ENCODE measurements around the gene ANKRD13A.

DNA sequence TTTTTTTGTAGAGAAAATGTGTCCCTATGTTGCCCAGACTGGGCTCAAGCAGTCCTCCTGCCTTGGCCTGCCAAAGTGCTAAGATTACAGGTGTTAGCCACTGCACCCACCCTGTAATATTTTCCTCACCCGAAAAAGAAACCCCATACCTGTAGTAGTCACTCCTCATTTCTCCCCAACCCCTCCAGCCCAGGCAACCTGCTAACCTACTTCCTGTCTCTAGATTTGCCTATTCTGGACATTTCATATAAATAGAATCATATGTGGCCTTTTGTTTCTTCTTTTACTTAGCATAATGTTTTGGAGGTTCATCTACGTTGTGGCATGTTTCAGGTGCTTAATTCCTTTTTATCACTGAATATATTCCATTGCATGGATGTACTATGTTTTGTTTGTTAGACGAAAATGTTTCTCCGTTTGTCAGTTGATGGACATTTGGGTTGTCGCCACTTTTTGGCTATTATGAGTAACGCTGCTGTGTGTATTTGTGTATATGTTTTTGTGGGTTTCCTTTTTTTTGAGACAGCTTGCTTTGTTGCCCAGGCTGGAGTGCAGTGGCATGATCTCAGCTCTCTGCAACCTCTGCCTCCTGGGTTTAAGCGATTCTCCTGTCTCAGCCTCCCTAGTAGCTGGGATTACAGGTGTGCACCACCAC is 6.2 kb downstream of the ANKRD13A start:
- TF ChIP-seq, protein P1, sequence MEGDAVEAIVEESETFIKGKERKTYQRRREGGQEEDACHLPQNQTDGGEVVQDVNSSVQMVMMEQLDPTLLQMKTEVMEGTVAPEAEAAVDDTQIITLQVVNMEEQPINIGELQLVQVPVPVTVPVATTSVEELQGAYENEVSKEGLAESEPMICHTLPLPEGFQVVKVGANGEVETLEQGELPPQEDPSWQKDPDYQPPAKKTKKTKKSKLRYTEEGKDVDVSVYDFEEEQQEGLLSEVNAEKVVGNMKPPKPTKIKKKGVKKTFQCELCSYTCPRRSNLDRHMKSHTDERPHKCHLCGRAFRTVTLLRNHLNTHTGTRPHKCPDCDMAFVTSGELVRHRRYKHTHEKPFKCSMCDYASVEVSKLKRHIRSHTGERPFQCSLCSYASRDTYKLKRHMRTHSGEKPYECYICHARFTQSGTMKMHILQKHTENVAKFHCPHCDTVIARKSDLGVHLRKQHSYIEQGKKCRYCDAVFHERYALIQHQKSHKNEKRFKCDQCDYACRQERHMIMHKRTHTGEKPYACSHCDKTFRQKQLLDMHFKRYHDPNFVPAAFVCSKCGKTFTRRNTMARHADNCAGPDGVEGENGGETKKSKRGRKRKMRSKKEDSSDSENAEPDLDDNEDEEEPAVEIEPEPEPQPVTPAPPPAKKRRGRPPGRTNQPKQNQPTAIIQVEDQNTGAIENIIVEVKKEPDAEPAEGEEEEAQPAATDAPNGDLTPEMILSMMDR (IDR thresholded peaks at IDR 0.05), result no peak
- no peak for TF ChIP-seq EZH2 (IDR thresholded peaks at IDR 0.05; ENCODE audit: borderline replicate concordance, insufficient read depth, low read depth, low read length, poor library complexity, severe bottlenecking)
